HepG2 (cell line): ENCODE data around the gene RAD51D. TPM values are rescaled to one million over a fixed set of nuclear protein-coding genes. Genes with fewer than 3 reads are reported as not detected.
A peak's percentile ranks its signal among the peaks of the same experiment; 100 is the strongest.

ENCODE experiments used
- IRX3 ChIP-seq: sonication (generic); formaldehyde crosslinking; IDR thresholded peaks from 2 replicates; pipeline ENCODE4 v1.8.1; 2023; ENCODE audit warnings: mild to moderate bottlenecking, low read depth, missing genetic modification reagents, borderline replicate concordance
- MXD4 ChIP-seq: IDR thresholded peaks from 2 replicates; pipeline ENCODE4 v1.6.1; 2016; ENCODE audit warnings: mild to moderate bottlenecking, missing biosample characterization, missing genetic modification reagents
- RBM39 ChIP-seq: fragments of 200-400 bp; formaldehyde crosslinking; IDR thresholded peaks from one replicate; pipeline ENCODE4 v1.6.1; 2018; ENCODE audit warnings: antibody characterized with exemption, mild to moderate bottlenecking, low read depth, low read length; ENCODE audit not compliant: poor library complexity, severe bottlenecking
- SMAD1 ChIP-seq: sonication (generic); formaldehyde crosslinking; IDR thresholded peaks from 2 replicates; pipeline ENCODE4 v1.4.0; 2020; ENCODE audit warnings: missing genetic modification reagents, low read depth, mild to moderate bottlenecking, borderline replicate concordance
- SRF ChIP-seq: IDR thresholded peaks from 2 replicates; pipeline ENCODE4 v1.6.1; 2011; ENCODE audit warnings: mild to moderate bottlenecking, low read depth, low read length, moderate library complexity
- ZKSCAN5 ChIP-seq: sonication (generic); formaldehyde crosslinking; IDR thresholded peaks from 2 replicates; pipeline ENCODE4 v1.5.1; 2020; ENCODE audit warnings: mild to moderate bottlenecking, missing genetic modification reagents
- ZNF101 ChIP-seq: sonication (generic); formaldehyde crosslinking; IDR thresholded peaks from 2 replicates; pipeline ENCODE4 v1.4.0; 2020; ENCODE audit warnings: mild to moderate bottlenecking, low read depth, missing genetic modification reagents, borderline replicate concordance
- ZNF619 ChIP-seq: sonication (generic); formaldehyde crosslinking; IDR thresholded peaks from 2 replicates; pipeline ENCODE4 v1.4.0; 2020; ENCODE audit warnings: mild to moderate bottlenecking, missing genetic modification reagents
- polyA plus RNA-seq, 8 experiments: library from polyadenylated mRNA; depleted of rRNA in 3 of 8; stranded (reverse) in 7 of 8; unstranded in 1 of 8; fragments of >200 nt; fragmentation: Illumina TruSeq in 4 of 8; extraction: Trizol in 4 of 8; gene quantifications; 2 replicates each; pipeline versions ENCODE4 v1.2.1 to v1.2.3, GENCODE V29; 2011 to 2016; ENCODE audit warnings: low read depth in 4 of 8, missing spikeins in 1 of 8, mixed read lengths in 1 of 8; ENCODE audit not compliant: insufficient read depth in 1 of 8
- total RNA-seq, 5 experiments: library from RNA; depleted of rRNA; stranded (reverse); fragments of >200 nt; fragmentation: Illumina TruSeq; extraction: Trizol; gene quantifications; 2 replicates each; pipeline ENCODE4 v1.2.3, GENCODE V29; 2016; ENCODE audit warnings: low read depth in 1 of 5
- TF ChIP-seq, protein P1 (sequence below): sonication (generic); formaldehyde crosslinking; IDR thresholded peaks from 2 replicates; pipeline ENCODE4 v1.5.0; 2020; ENCODE audit warnings: mild to moderate bottlenecking, missing genetic modification reagents, borderline replicate concordance
- TF ChIP-seq, protein P2 (sequence below): sonication (generic); formaldehyde crosslinking; IDR thresholded peaks from 2 replicates; pipeline ENCODE4 v1.4.0; 2020; ENCODE audit warnings: low read depth, mild to moderate bottlenecking, missing genetic modification reagents
- TF ChIP-seq, protein P3 (sequence below): sonication (generic); formaldehyde crosslinking; IDR thresholded peaks from 2 replicates; pipeline ENCODE4 v1.8.0; 2022; ENCODE audit warnings: mild to moderate bottlenecking, missing genetic modification reagents, borderline replicate concordance
- TF ChIP-seq, protein P4 (sequence below): sonication (generic); formaldehyde crosslinking; IDR thresholded peaks from 2 replicates; pipeline ENCODE4 v1.4.0; 2020; ENCODE audit warnings: mild to moderate bottlenecking, missing genetic modification reagents

The RAD51D gene
- total and polyA plus RNA-seq, 2 of the 13 experiments (the other 11 are each of a cell fraction or from before 2014, with no cell fraction given), result 6.7 to 13.1 TPM

DNA sequence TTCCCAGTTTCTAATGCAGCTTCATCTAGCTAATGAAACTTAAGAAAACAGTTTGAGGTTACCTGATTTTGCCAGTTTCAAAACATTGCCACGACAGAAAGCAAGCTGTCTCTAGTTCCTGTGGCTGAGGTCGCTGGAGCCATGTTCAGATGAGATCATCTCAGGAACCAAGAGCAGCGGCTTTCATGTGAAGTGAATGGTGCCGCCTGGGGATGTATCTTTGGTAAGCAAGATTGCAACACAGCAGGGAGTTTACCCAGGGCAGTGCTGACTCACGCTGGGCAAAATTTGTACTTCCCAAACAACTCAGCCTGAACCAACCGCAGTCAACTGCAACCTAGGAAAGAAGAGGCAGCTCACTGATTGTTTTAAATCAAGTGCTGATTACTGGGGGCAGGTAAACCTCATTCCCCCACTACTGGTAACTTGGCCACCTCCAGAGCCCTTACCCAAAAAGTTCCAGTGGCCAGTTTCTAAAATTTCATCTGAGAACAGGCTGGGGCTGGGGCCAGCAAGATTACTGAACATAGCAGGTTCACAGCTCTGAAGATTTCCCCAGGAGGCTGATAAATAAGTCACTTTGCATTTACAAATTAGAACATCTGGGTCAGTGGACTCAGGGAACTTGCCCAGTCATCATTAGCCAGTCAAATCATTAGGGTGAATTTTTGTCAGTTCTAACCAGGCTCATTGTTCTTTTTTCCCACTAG, 56.0 kb downstream of the RAD51D start, which contains the start of gene RFFL (continued):
- TF ChIP-seq, protein P1, sequence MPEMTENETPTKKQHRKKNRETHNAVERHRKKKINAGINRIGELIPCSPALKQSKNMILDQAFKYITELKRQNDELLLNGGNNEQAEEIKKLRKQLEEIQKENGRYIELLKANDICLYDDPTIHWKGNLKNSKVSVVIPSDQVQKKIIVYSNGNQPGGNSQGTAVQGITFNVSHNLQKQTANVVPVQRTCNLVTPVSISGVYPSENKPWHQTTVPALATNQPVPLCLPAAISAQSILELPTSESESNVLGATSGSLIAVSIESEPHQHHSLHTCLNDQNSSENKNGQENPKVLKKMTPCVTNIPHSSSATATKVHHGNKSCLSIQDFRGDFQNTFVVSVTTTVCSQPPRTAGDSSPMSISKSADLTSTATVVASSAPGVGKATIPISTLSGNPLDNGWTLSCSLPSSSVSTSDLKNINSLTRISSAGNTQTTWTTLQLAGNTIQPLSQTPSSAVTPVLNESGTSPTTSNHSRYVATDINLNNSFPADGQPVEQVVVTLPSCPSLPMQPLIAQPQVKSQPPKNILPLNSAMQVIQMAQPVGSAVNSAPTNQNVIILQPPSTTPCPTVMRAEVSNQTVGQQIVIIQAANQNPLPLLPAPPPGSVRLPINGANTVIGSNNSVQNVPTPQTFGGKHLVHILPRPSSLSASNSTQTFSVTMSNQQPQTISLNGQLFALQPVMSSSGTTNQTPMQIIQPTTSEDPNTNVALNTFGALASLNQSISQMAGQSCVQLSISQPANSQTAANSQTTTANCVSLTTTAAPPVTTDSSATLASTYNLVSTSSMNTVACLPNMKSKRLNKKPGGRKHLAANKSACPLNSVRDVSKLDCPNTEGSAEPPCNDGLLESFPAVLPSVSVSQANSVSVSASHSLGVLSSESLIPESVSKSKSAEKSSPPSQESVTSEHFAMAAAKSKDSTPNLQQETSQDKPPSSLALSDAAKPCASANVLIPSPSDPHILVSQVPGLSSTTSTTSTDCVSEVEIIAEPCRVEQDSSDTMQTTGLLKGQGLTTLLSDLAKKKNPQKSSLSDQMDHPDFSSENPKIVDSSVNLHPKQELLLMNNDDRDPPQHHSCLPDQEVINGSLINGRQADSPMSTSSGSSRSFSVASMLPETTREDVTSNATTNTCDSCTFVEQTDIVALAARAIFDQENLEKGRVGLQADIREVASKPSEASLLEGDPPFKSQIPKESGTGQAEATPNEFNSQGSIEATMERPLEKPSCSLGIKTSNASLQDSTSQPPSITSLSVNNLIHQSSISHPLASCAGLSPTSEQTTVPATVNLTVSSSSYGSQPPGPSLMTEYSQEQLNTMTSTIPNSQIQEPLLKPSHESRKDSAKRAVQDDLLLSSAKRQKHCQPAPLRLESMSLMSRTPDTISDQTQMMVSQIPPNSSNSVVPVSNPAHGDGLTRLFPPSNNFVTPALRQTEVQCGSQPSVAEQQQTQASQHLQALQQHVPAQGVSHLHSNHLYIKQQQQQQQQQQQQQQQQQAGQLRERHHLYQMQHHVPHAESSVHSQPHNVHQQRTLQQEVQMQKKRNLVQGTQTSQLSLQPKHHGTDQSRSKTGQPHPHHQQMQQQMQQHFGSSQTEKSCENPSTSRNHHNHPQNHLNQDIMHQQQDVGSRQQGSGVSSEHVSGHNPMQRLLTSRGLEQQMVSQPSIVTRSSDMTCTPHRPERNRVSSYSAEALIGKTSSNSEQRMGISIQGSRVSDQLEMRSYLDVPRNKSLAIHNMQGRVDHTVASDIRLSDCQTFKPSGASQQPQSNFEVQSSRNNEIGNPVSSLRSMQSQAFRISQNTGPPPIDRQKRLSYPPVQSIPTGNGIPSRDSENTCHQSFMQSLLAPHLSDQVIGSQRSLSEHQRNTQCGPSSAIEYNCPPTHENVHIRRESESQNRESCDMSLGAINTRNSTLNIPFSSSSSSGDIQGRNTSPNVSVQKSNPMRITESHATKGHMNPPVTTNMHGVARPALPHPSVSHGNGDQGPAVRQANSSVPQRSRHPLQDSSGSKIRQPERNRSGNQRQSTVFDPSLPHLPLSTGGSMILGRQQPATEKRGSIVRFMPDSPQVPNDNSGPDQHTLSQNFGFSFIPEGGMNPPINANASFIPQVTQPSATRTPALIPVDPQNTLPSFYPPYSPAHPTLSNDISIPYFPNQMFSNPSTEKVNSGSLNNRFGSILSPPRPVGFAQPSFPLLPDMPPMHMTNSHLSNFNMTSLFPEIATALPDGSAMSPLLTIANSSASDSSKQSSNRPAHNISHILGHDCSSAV (CRISPR knock-in tag), result no peak
- TF ChIP-seq, protein P2, sequence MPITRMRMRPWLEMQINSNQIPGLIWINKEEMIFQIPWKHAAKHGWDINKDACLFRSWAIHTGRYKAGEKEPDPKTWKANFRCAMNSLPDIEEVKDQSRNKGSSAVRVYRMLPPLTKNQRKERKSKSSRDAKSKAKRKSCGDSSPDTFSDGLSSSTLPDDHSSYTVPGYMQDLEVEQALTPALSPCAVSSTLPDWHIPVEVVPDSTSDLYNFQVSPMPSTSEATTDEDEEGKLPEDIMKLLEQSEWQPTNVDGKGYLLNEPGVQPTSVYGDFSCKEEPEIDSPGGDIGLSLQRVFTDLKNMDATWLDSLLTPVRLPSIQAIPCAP (CRISPR knock-in tag), result no peak
- no peak for TF ChIP-seq IRX3 (CRISPR knock-in tag)
- TF ChIP-seq SRF, result no peak
- TF ChIP-seq MXD4, result no peak
- no peak for TF ChIP-seq ZNF101
- TF ChIP-seq ZKSCAN5 (CRISPR knock-in tag), result no peak
- TF ChIP-seq ZNF619 (CRISPR knock-in tag), result no peak
- TF ChIP-seq RBM39, result no peak
- TF ChIP-seq, protein P3, sequence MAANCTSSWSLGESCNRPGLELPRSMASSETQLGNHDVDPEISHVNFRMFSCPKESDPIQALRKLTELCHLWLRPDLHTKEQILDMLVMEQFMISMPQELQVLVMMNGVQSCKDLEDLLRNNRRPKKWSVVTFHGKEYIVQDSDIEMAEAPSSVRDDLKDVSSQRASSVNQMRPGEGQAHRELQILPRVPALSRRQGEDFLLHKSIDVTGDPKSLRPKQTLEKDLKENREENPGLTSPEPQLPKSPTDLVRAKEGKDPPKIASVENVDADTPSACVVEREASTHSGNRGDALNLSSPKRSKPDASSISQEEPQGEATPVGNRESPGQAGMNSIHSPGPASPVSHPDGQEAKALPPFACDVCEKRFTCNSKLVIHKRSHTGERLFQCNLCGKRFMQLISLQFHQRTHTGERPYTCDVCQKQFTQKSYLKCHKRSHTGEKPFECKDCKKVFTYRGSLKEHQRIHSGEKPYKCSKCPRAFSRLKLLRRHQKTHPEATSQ (CRISPR knock-in tag), result no peak; the same call in 1 of the 2 replicates
- 0 out of 2 replicates have a peak, but pooled peaks have one; percentile 36 for TF ChIP-seq SMAD1
- TF ChIP-seq, protein P4, sequence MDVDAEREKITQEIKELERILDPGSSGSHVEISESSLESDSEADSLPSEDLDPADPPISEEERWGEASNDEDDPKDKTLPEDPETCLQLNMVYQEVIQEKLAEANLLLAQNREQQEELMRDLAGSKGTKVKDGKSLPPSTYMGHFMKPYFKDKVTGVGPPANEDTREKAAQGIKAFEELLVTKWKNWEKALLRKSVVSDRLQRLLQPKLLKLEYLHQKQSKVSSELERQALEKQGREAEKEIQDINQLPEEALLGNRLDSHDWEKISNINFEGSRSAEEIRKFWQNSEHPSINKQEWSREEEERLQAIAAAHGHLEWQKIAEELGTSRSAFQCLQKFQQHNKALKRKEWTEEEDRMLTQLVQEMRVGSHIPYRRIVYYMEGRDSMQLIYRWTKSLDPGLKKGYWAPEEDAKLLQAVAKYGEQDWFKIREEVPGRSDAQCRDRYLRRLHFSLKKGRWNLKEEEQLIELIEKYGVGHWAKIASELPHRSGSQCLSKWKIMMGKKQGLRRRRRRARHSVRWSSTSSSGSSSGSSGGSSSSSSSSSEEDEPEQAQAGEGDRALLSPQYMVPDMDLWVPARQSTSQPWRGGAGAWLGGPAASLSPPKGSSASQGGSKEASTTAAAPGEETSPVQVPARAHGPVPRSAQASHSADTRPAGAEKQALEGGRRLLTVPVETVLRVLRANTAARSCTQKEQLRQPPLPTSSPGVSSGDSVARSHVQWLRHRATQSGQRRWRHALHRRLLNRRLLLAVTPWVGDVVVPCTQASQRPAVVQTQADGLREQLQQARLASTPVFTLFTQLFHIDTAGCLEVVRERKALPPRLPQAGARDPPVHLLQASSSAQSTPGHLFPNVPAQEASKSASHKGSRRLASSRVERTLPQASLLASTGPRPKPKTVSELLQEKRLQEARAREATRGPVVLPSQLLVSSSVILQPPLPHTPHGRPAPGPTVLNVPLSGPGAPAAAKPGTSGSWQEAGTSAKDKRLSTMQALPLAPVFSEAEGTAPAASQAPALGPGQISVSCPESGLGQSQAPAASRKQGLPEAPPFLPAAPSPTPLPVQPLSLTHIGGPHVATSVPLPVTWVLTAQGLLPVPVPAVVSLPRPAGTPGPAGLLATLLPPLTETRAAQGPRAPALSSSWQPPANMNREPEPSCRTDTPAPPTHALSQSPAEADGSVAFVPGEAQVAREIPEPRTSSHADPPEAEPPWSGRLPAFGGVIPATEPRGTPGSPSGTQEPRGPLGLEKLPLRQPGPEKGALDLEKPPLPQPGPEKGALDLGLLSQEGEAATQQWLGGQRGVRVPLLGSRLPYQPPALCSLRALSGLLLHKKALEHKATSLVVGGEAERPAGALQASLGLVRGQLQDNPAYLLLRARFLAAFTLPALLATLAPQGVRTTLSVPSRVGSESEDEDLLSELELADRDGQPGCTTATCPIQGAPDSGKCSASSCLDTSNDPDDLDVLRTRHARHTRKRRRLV, result peak; percentile 81
